AG09309 (cell line): ENCODE measurements around the gene TMEM82.

Experiments used
- DNase-seq: peaks from one replicate; pipeline ENCODE4 v3.0.0-alpha.2; 2010; ENCODE audit warnings: low read depth
- H3K4me3 ChIP-seq: 2 replicates; pipeline ENCODE4 v1.5.1; 2011; ENCODE audit warnings: mild to moderate bottlenecking, low read depth, low read length, moderate library complexity; ENCODE audit not compliant: control insufficient read depth
- TF ChIP-seq, protein P1 (sequence below): IDR thresholded peaks from 2 replicates; pipeline ENCODE4 v1.5.1; 2011; ENCODE audit warnings: mild to moderate bottlenecking, low read depth, low read length, inconsistent platforms; ENCODE audit not compliant: insufficient read depth, control insufficient read depth; ENCODE audit errors: missing control alignments

The TMEM82 gene

GRCh38 chr1:15735304-15736037 is 6.8 kb upstream of the TMEM82 start:
- no peak for DNase-seq
- no peak overlapping the region for H3K4me3 ChIP-seq
- TF ChIP-seq, protein P1, sequence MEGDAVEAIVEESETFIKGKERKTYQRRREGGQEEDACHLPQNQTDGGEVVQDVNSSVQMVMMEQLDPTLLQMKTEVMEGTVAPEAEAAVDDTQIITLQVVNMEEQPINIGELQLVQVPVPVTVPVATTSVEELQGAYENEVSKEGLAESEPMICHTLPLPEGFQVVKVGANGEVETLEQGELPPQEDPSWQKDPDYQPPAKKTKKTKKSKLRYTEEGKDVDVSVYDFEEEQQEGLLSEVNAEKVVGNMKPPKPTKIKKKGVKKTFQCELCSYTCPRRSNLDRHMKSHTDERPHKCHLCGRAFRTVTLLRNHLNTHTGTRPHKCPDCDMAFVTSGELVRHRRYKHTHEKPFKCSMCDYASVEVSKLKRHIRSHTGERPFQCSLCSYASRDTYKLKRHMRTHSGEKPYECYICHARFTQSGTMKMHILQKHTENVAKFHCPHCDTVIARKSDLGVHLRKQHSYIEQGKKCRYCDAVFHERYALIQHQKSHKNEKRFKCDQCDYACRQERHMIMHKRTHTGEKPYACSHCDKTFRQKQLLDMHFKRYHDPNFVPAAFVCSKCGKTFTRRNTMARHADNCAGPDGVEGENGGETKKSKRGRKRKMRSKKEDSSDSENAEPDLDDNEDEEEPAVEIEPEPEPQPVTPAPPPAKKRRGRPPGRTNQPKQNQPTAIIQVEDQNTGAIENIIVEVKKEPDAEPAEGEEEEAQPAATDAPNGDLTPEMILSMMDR, result no peak

- no peak for DNase-seq
- TF ChIP-seq, protein P1, result no peak
- H3K4me3 ChIP-seq, result no peak within 1 kb of the TSS
Measured at GRCh38 chr1:15736038-15736891, 6.0 kb upstream of the TMEM82 start, which contains the start of gene SLC25A34. TSS of gene SLC25A34 (plus strand) at chr1:15736258. CDS start at chr1:15736486, 228 bp downstream.

DNA sequence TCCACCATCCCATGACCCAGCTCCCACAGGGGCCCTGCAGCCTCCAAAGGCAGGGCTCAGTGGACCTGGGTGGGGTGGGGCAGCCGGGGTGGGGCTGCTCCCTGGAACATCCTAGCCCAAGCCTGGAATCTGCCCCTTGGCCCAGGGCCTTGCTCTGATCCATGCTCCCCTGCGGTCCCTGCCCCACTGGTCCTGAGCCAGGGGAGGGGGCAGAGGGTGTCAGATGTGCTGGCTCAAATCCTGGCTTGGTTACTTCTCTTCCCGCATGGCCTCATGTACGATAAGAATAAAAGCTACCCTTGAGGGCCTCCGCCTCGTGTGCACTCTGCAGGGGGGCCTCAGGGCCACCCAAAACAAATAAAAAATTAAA is 5.4 kb upstream of the TMEM82 start:
- H3K4me3 ChIP-seq, result no peak overlapping the region
- no peak for DNase-seq
- TF ChIP-seq, protein P1, result no peak

DNA sequence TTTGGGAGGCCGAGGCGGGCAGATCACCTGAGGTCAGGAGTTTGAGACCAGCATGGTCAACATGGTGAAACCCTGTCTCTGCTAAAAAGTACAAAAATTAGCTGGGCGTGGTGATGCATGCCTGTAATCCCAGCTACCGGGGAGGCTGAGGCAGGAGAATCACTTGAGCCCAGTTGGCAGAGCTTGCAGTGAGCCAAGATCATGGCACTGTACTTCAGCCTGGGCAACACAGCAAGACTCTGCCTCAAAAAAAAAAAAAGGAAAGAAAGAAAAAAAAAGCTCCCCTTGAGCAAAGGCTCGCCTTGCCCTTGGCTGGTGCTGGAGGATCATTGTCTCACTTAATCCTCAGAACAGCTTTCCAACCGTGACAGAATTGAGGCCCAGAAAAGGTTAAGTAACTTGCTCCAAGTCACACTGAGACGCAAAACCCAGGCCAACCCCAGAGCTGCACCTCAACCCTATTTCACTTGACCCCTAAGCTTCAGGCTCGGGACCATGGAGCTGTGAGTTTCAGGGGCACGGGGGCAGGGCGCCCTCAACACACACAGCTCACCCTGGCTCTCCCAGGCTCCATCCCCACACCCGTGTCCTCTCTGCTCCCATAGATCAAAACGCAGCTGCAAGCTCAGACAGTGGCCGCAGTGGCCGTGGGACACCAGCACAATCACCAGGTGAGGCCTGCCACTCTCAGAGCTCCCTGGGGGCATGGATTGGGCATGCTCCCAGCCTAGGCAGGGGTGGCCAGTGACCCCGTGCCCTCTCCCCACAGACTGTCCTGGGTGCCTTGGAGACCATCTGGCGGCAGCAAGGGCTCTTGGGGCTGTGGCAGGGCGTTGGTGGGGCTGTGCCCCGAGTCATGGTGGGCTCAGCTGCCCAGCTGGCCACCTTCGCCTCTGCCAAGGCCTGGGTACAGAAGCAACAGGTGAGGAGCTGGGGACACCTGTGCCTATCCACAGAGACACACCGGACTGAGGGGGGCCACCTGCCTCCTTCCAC is 4.7 kb upstream of the TMEM82 start:
- TF ChIP-seq, protein P1, result no peak
- H3K4me3 ChIP-seq, result no peak overlapping the region

DNA sequence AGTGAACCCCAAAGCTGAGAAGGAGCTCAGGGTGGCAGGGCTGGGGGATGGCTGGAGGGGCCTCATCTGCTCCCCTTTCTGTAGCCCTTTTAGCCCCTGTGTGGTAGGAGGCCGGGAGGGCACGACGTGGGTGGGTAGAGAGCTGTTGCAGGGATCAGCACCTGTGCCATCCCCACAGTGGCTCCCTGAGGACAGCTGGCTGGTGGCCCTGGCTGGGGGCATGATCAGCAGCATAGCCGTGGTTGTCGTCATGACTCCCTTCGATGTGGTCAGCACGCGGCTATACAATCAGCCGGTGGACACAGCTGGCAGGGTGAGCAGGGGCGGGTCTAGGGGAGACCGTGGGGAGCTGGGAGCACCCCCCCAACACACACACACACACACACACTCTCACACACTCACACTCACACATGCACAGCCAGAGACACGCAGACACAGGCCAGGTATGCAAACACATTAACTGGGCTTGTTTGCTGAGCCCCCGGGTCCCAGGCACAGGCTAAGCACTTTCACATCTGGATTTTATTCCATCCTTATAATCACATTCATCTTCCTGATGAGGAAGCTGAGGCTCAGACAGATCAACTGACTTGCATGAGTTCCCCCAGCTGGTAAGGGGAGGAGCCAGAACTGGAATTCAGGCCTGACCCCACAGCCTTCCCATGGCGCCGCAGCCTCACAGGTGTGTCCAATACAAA is 3.7 kb upstream of the TMEM82 start:
- H3K4me3 ChIP-seq, result no peak overlapping the region
- no peak for DNase-seq
- TF ChIP-seq, protein P1, result no peak

More for the DNA sequence above, 4.7 kb upstream of the TMEM82 start:
- no peak for DNase-seq
